Esophagus muscularis mucosa (tissue), 4 donors: ENCODE measurements around the gene ORAI3.

Experiments used
- EP300 ChIP-seq: sonication (generic); formaldehyde crosslinking; IDR thresholded peaks from one replicate; pipeline ENCODE4 v1.6.1; 2017; ENCODE audit warnings: antibody characterized with exemption
- POLR2A ChIP-seq: fragments of 450-650 bp; IDR thresholded peaks from one replicate; pipeline ENCODE4 v1.6.1; 2017; ENCODE audit warnings: antibody characterized with exemption, moderate library complexity, mild to moderate bottlenecking, low read depth
- POLR2AphosphoS5 ChIP-seq, 2 donors: sonication (generic); formaldehyde crosslinking; IDR thresholded peaks; one replicate each; pipeline ENCODE4 v1.6.1; 2017; ENCODE audit warnings: antibody characterized with exemption in 2 of 2
- TF ChIP-seq, protein P1 (sequence below), 3 experiments: fragments of 200-600 bp in 2 of 3; fragments of 450-650 bp in 1 of 3; sonication (generic) in 2 of 3; IDR thresholded peaks; one replicate each; pipeline ENCODE4 v1.5.1; 2017 to 2019; ENCODE audit warnings: antibody characterized with exemption in 3 of 3, mild to moderate bottlenecking in 2 of 3, moderate library complexity in 1 of 3

GRCh38 chr16:30971298-30971697, 22.4 kb downstream of the ORAI3 start:
- TF ChIP-seq, protein P1, sequence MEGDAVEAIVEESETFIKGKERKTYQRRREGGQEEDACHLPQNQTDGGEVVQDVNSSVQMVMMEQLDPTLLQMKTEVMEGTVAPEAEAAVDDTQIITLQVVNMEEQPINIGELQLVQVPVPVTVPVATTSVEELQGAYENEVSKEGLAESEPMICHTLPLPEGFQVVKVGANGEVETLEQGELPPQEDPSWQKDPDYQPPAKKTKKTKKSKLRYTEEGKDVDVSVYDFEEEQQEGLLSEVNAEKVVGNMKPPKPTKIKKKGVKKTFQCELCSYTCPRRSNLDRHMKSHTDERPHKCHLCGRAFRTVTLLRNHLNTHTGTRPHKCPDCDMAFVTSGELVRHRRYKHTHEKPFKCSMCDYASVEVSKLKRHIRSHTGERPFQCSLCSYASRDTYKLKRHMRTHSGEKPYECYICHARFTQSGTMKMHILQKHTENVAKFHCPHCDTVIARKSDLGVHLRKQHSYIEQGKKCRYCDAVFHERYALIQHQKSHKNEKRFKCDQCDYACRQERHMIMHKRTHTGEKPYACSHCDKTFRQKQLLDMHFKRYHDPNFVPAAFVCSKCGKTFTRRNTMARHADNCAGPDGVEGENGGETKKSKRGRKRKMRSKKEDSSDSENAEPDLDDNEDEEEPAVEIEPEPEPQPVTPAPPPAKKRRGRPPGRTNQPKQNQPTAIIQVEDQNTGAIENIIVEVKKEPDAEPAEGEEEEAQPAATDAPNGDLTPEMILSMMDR (IDR thresholded peaks at IDR 0.05), result no peak
- TF ChIP-seq EP300 (no peak), POLR2AphosphoS5 (IDR thresholded peaks at IDR 0.05) (no peak), POLR2A (no peak)
